LNCAP (cell line): ENCODE results near the gene TOGARAM2.

Source experiments
- CTCF ChIP-seq: fragments of 450-650 bp; IDR thresholded peaks from 2 replicates; pipeline ENCODE4 v1.5.1; 2017; ENCODE audit warnings: mild to moderate bottlenecking

The TOGARAM2 gene

DNA sequence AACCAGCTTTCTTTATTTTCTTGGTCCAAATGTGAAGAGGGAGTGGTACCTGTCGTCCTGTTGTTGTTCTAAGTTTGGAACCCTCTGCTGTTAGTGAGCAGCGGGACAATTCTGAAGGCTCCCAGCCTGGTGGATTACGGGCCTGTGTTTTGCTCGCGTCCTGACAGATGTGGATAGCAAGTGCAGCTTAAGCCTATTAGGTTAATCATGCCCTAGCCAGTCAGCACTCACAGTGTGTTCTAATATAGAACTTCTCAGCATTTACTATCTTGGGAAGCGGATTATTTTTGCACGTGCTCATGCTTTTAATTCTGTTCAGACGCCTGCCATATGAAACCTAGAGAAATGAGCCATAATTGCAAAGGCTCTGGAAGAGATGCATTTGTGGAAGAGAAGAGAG is 93.3 kb downstream of the TOGARAM2 start, which contains the start of gene PCARE:
Gene PCARE, minus strand, starts transcription at position 113 of the 400 bp plus-strand sequence. CDS start 262 bp downstream, outside the sequence.
- no peak for TF ChIP-seq CTCF

DNA sequence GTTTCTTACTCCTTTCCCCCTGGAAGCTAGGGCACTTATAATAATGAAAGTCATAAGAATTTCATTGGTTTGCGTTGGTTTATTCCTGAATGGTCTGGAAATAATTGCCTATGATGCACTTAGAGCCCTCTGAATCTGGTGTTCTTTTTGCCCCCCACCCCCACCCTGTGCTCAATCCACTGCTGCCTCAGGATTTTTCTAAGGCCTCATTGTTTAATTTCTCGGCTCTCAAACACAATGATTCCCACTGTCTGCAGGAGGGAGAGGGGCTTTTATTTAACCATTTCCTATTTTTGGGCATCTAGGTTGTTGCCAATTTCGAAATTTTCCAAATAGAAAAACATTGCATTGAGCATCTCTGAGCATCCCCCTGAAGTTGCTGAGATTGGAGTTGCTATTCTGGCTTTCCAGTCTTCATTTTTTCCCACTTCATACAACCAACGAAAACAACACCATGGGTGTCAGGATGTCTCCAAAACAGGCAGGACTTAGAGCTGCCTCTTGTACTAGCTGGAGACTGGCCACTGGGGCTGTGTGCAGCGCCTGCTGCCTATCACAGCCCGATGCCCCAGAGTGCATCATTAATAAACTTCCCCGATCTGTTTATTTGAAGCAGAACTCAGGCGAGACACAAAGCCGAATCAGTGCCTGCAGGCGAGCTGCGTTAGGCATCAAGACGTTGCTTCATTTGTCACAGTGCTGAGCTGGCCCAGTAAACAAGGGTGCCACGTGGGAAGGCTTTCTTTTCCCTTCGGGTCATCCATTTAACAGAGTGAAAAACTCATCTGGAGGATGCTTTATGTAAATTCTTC is 95.0 kb downstream of the TOGARAM2 start:
- TF ChIP-seq CTCF: no peak

DNA sequence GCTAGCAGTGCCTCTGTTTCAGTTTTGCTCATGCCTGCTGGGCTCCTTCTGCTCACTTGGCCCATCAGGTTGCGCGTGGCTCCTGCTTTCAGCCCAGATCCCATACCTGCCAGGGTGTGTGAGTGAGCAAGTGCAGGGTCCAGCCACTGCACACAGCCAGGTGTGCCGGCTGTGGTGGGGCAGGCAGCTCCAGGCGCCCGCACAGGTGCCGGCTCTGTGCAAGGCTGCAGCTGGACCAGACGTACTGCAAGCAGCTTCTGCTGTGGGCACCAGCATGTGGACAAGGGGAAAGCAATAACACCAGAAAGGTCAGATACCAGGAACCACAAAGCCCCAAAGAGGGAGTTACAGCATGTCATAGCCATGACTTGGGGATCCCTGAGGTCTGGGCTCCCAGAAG is 98.8 kb downstream of the TOGARAM2 start:
- TF ChIP-seq CTCF: no peak

GRCh38 chr2:29080886-29081743 is 100.0 kb downstream of the TOGARAM2 start:
- TF ChIP-seq CTCF: no peak

DNA sequence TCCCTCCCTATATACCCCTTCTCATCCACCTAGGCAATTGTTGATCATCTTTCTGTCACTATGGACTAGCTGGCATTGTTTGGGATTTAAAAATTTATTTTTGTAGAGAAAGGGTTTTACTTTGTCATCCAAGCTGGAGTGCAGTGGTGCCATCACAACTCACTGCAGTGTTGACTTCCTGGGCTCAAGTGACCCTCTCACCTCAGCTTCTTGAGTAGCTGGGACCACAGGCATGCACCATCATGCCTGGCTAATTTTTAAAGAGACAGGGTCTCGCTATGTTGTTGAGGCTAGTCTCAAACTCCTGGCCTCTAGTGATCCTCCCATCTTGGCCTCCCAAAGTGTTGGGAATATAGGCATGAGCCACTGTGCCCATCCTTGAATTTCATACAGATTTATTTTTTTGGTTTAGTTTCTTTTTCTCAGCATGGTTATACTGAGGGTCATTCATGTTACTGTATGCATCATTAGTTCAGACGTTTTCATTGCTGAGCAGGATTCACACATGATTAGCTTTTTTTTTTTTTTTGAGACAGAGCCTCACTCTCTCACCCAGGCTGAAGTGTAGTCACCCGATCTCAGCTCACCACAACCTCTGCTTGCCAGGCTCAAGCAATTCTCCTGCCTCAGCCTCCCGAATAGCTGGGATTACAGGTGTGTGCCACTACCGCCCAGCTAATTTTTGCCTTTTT is 101.9 kb downstream of the TOGARAM2 start:
- no peak for TF ChIP-seq CTCF

DNA sequence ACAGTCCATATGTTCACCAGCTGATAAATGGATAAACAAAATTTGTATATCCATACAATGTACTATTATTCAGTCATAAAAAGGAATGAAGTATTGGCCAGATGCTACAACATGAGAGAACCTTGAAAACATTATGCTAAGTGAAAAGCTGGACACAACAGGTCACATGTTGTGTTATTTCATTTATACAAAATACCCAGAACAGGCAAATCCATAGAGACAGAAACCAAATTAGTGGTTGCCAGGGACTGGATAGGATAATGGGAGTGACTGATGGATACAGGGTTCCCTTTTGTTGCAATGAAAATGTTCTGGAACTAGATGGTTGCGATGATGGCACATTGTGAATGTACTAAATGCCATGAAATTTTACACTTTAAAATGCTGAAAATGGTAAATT is 103.5 kb downstream of the TOGARAM2 start:
- no peak for TF ChIP-seq CTCF

GRCh38 chr2:29096969-29097368 is 115.9 kb downstream of the TOGARAM2 start:
- no peak for TF ChIP-seq CTCF
